Suprapubic skin (tissue), 4 donors: ENCODE results near the gene JOSD1.

ENCODE experiments used
- CTCF ChIP-seq, 2 donors: fragments of 200-600 bp in 1 of 2; fragments of 450-650 bp in 1 of 2; sonication (generic) in 1 of 2; IDR thresholded peaks; one replicate each; pipeline ENCODE4 v1.5.1; 2016 to 2019; ENCODE audit warnings: antibody characterized with exemption in 2 of 2, mild to moderate bottlenecking in 1 of 2, moderate library complexity in 1 of 2
- EP300 ChIP-seq: sonication (generic); formaldehyde crosslinking; IDR thresholded peaks from one replicate; pipeline ENCODE4 v1.6.1; 2017; ENCODE audit warnings: antibody characterized with exemption
- POLR2A ChIP-seq, 2 donors: fragments of 450-650 bp; IDR thresholded peaks; one replicate each; pipeline ENCODE4 v1.6.1; 2017; ENCODE audit warnings: antibody characterized with exemption in 2 of 2, mild to moderate bottlenecking in 2 of 2, moderate library complexity in 2 of 2
- POLR2AphosphoS5 ChIP-seq, 3 donors: sonication (generic); formaldehyde crosslinking; IDR thresholded peaks; one replicate each; pipeline ENCODE4 v1.6.1; 2017; ENCODE audit warnings: antibody characterized with exemption in 3 of 3

GRCh38 chr22:38652859-38653258, 47.9 kb downstream of the JOSD1 start:
- no peak for TF ChIP-seq CTCF (IDR thresholded peaks at IDR 0.05)
- TF ChIP-seq POLR2AphosphoS5 (IDR thresholded peaks at IDR 0.05) = no peak
- no peak for TF ChIP-seq POLR2A (IDR thresholded peaks at IDR 0.05)
- TF ChIP-seq EP300 = no peak
